ENCODE measurements around the gene STEAP1B.
"Not testable (repeated sequence)": the region's sequence is repeated elsewhere in the genome, so short reads cannot be mapped to it uniquely, and the experiment has no call there.

Gene STEAP1B

DNA sequence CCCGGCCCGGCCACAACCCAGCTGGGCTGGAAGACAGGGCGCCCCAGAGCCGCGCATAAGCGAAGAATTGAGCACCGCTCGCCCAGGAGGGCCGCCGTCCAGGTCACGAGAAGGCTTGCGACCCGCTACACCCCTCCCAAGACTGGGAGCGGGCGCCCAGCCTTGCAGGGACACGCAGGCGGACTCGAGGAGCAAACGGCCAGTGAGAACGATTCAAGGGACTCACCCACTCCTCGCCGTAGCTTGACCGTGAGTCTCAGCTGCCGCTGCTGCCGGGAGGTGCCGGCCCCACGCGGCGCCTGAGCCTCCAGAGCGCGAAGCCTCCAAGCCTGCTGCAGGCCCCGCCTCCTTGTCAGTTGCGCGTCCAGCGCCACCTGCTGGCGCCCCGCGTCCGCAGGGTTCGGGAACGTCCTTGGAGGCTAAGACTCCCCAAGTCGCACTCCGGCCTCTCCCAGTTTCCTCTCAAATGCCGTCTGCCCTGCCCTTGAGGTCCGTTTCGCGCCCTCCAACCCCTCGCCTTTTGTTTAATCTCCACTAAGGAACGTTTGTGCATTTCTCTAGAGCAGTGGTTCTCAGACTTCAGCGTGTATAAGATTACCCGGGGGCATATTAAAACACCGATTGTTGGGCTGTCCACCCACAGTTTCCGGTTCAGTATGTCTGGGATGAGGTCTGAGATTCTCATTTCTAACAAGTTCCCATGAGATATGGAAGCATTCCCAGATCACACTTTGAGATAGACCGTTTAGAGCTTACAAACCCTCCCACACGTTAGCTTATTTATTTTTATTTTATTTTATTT is at the start of gene STEAP1B:
TSS of gene STEAP1B (minus strand) at position 301 of the 802 bp plus-strand sequence. CDS start 5,333 bp downstream, outside the sequence.
- TF ChIP-seq CTCF (IDR thresholded peaks at IDR 0.05), result peak; percentile 61 to 87
- H3K4me1 ChIP-seq; intact Hi-C loops (cut with DNase I; ENCODE audit: low total_unique reads); H3K36me3 ChIP-seq; H3K27ac ChIP-seq; H3K27me3 ChIP-seq; H3K9me3 ChIP-seq: not testable (repeated sequence)
- DNase-seq, result peak; percentile 86 to 90
- H3K4me3 ChIP-seq, result peak within 1 kb of the TSS; percentile 29 to 39

DNA sequence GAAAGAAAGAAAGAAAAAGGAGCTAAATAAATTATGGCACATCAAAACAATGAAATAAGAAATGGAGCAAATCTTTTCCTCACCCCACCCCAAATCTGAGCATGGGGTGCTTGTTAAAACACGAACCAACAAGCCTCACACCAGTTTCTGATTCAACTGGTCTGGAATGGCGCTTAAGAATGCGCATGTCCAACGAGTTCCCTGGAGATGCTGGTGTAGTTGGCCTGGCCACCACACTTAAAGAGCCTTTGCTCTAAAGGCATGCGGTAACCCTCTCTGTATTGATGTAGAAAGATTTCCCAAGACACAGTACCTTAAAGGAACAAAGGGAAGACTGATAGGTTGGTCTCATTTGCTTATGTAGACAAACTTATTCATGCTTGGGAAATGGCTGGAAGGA is 49.1 kb upstream of the STEAP1B start:
- Histone ChIP-seq H3K27ac (no peak overlapping the region), H3K27me3 (peaks cover 0 to 36% of the 10 kb centered on the region in 2 donors), H3K9me3 (no peaks in the 10 kb centered on the region), H3K4me1 (peaks cover 0 to 18% (median 10%) of the 10 kb centered on the region in 4 donors), H3K4me3 (no peak overlapping the region), H3K36me3 (no peaks in the 10 kb centered on the region)
- no peak for TF ChIP-seq CTCF (IDR thresholded peaks at IDR 0.05)
- DNase-seq, result no peak
- intact Hi-C loops (cut with DNase I; ENCODE audit: low total_unique reads), result no loop called here

DNA sequence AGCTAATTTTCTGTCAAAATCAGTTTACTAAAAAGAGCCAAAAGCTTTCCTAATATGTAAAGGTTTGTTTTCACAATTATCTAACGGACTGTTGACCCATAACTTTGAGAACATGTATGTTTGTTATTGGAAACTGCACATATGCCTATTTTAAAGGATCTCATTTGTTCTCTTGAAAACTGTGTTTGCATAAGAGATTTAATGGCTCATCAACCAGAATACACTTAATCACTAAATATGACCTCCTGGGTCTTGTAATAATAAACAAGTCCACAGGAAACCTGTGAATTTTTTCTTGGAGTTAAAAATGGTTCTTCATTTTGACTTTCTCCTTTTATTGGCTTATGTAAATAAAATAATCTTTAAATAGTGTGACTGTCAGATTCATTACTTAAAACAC is 48.3 kb upstream of the STEAP1B start:
- intact Hi-C loops (cut with DNase I; ENCODE audit: low total_unique reads), result no loop called here
- DNase-seq, result no peak
- Histone ChIP-seq H3K27ac (no peak overlapping the region), H3K4me3 (no peak overlapping the region), H3K27me3 (peaks cover 0 to 41% of the 10 kb centered on the region in 2 donors), H3K4me1 (peaks cover 0 to 18% (median 10%) of the 10 kb centered on the region in 4 donors), H3K9me3 (no peaks in the 10 kb centered on the region), H3K36me3 (no peaks in the 10 kb centered on the region)
- TF ChIP-seq CTCF (IDR thresholded peaks at IDR 0.05), result no peak

GRCh38 chr7:22546769-22547168 is 46.8 kb upstream of the STEAP1B start:
- peaks cover 0 to 51% of the 10 kb centered on the region in 2 donors for H3K27me3 ChIP-seq

GRCh38 chr7:22545529-22545928 is 45.5 kb upstream of the STEAP1B start:
- Histone ChIP-seq H3K27ac (no peak overlapping the region), H3K9me3 (no peaks in the 10 kb centered on the region), H3K4me3 (no peak overlapping the region), H3K27me3 (peaks cover 0 to 52% of the 10 kb centered on the region in 2 donors), H3K4me1 (peaks cover 0 to 18% (median 10%) of the 10 kb centered on the region in 4 donors), H3K36me3 (no peaks in the 10 kb centered on the region)
- no peak for DNase-seq
- intact Hi-C loops (cut with DNase I; ENCODE audit: low total_unique reads), result no loop called here
- no peak for TF ChIP-seq CTCF (IDR thresholded peaks at IDR 0.05)

More at GRCh38 chr7:22546769-22547168, 46.8 kb upstream of the STEAP1B start:
- no peak overlapping the region for H3K4me3 ChIP-seq
- intact Hi-C loops (cut with DNase I; ENCODE audit: low total_unique reads), result no loop called here
- H3K27ac ChIP-seq, result no peak overlapping the region
- H3K4me1 ChIP-seq, result peaks cover 0 to 18% (median 10%) of the 10 kb centered on the region in 4 donors
- TF ChIP-seq CTCF (IDR thresholded peaks at IDR 0.05), result no peak
- H3K9me3 ChIP-seq, result no peaks in the 10 kb centered on the region
- H3K36me3 ChIP-seq, result no peaks in the 10 kb centered on the region
- DNase-seq, result no peak
